ENCODE data around the gene RHOV.

DNA sequence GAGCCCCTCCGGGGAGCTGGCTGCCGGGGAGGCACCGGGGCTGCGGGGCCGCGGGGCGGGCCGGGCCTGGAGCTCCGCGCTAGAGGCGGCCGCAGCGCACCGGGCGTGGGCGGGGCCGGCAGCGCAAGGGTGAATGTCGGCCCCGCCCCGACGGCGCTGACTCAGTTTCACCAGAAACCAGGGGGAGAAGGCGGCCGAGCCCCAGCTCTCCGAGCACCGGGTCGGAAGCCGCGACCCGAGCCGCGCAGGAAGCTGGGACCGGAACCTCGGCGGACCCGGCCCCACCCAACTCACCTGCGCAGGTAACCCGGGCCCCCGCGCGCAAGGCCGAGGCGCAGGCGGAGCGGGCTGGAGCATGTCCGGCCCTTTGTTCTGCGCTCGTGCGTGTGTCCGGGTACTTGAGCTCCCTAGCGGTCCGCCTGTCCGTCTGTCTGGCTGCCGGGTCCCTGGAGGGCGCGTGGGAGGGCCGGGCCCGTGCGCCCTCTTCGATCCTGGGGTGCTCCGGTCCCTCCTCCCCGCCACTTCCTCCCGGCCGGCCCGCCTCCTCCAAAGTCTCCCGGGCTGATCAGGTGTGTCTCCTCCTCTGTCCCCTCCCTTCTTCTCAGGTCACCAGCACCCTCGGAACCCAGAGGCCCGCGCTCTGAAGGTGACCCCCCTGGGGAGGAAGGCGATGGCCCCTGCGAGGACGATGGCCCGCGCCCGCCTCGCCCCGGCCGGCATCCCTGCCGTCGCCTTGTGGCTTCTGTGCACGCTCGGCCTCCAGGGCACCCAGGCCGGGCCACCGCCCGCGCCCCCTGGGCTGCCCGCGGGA is 29.9 kb downstream of the RHOV start, which contains the start of gene SPINT1:
- peak in 1 of 2 donors; percentile 21 for TF ChIP-seq POLR2A (IDR thresholded peaks at IDR 0.05)
- TF ChIP-seq, protein P1, sequence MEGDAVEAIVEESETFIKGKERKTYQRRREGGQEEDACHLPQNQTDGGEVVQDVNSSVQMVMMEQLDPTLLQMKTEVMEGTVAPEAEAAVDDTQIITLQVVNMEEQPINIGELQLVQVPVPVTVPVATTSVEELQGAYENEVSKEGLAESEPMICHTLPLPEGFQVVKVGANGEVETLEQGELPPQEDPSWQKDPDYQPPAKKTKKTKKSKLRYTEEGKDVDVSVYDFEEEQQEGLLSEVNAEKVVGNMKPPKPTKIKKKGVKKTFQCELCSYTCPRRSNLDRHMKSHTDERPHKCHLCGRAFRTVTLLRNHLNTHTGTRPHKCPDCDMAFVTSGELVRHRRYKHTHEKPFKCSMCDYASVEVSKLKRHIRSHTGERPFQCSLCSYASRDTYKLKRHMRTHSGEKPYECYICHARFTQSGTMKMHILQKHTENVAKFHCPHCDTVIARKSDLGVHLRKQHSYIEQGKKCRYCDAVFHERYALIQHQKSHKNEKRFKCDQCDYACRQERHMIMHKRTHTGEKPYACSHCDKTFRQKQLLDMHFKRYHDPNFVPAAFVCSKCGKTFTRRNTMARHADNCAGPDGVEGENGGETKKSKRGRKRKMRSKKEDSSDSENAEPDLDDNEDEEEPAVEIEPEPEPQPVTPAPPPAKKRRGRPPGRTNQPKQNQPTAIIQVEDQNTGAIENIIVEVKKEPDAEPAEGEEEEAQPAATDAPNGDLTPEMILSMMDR (IDR thresholded peaks at IDR 0.05) = no peak
